ENCODE measurements around the gene DAB2IP.

DNA sequence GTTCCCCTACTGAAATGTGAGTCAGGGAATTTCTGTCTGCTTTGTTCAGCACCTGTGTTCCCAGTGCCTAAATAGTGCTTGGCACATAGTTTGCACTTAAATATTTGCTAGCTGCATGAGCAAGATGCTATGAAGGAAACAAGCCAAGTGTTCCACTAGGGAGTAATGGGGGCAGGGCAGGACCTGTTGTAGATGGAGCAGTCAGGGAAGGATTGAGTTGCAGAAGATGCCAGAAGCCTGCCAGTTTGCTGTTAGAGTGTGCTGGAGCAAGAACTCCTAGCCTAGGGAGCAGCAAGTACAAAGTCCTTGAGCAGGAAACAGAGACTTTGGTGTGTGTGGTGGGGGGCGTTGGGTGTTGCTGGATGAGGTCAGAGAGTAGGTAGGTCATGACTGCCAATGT lies 87.5 kb downstream of the DAB2IP start:
- TF ChIP-seq, protein P1, sequence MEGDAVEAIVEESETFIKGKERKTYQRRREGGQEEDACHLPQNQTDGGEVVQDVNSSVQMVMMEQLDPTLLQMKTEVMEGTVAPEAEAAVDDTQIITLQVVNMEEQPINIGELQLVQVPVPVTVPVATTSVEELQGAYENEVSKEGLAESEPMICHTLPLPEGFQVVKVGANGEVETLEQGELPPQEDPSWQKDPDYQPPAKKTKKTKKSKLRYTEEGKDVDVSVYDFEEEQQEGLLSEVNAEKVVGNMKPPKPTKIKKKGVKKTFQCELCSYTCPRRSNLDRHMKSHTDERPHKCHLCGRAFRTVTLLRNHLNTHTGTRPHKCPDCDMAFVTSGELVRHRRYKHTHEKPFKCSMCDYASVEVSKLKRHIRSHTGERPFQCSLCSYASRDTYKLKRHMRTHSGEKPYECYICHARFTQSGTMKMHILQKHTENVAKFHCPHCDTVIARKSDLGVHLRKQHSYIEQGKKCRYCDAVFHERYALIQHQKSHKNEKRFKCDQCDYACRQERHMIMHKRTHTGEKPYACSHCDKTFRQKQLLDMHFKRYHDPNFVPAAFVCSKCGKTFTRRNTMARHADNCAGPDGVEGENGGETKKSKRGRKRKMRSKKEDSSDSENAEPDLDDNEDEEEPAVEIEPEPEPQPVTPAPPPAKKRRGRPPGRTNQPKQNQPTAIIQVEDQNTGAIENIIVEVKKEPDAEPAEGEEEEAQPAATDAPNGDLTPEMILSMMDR (IDR thresholded peaks at IDR 0.05; ENCODE audit: borderline replicate concordance, extremely low read depth, low read length, poor library complexity, severe bottlenecking): no peak
- no peak for TF ChIP-seq EZH2 (IDR thresholded peaks at IDR 0.05; ENCODE audit: borderline replicate concordance, low read depth, low read length, severe bottlenecking)

All from DND-41 (cell line).